Calu3 (cell line): Measurements from ENCODE around the gene SMIM17. TPM values are rescaled to one million over a fixed set of nuclear protein-coding genes. Genes with fewer than 3 reads are reported as not detected.

ENCODE experiments used
- BruUV-seq: library from RNA; stranded (reverse); fragments of 400-500 nt; replicated peaks from 2 replicates; lab custom pipeline; 2021; lab: Mats Ljungman, UMichigan
- CTCF ChIA-PET: fragments of 300-600 bp; sonication (Branson Sonifier 250); formaldehyde crosslinking; loops from one replicate; lab custom pipeline; 2022; ENCODE audit warnings: antibody characterized with exemption; lab: Charles Lee
- DNase-seq: peaks from one replicate; pipeline ENCODE4 v3.0.0; 2022
- H3K27ac Mint-ChIP-seq: one replicate; pipeline ENCODE4 v1.8.0; 2022; ENCODE audit warnings: mixed read lengths; ENCODE audit not compliant: unreplicated experiment
- H3K27me3 Mint-ChIP-seq: one replicate; pipeline ENCODE4 v1.8.0; 2022; ENCODE audit warnings: mixed read lengths; ENCODE audit not compliant: unreplicated experiment
- H3K36me3 Mint-ChIP-seq: one replicate; pipeline ENCODE4 v1.8.0; 2022; ENCODE audit warnings: mild to moderate bottlenecking, moderate library complexity, mixed read lengths; ENCODE audit not compliant: insufficient read depth, unreplicated experiment
- H3K4me1 Mint-ChIP-seq: one replicate; pipeline ENCODE4 v1.8.0; 2022; ENCODE audit warnings: mild to moderate bottlenecking, low read depth, mixed read lengths; ENCODE audit not compliant: unreplicated experiment
- H3K4me3 Mint-ChIP-seq: one replicate; pipeline ENCODE4 v1.8.0; 2022; ENCODE audit warnings: mild to moderate bottlenecking, low read depth, moderate library complexity, mixed read lengths; ENCODE audit not compliant: unreplicated experiment
- H3K9me3 Mint-ChIP-seq: one replicate; pipeline ENCODE4 v1.8.0; 2022; ENCODE audit warnings: low read depth, mixed read lengths; ENCODE audit not compliant: unreplicated experiment
- intact Hi-C: fragments of 100-400 bp; cut with micrococcal nuclease; formaldehyde crosslinking; loops from one replicate; pipeline ENCODE4 v1.10.0; 2022; ENCODE audit not compliant: unreplicated experiment
- total RNA-seq: library from RNA; stranded (reverse); gene quantifications from 2 replicates; pipeline ENCODE4 v1.2.3, GENCODE V29; 2022
- TF ChIP-seq, protein P1 (sequence below): fragments of 200-600 bp; IDR thresholded peaks from one replicate; pipeline ENCODE4 v1.8.0; 2022; ENCODE audit warnings: antibody characterized with exemption; ENCODE audit not compliant: unreplicated experiment

Gene SMIM17
- total RNA-seq, 1 experiment from 2014 or later: not detected

- intact Hi-C loops: no loop called here
- BruUV-seq: no TSS peak
- H3K27me3 Mint-ChIP-seq: no peaks in the 10 kb centered on the region
- no peak overlapping the region for H3K4me3 Mint-ChIP-seq
- no peaks in the 10 kb centered on the region for H3K4me1 Mint-ChIP-seq
- no peak overlapping the region for H3K27ac Mint-ChIP-seq
- no peak for DNase-seq
- H3K36me3 Mint-ChIP-seq: no peaks in the 10 kb centered on the region
- CTCF ChIA-PET: no interaction called here
- TF ChIP-seq, protein P1, sequence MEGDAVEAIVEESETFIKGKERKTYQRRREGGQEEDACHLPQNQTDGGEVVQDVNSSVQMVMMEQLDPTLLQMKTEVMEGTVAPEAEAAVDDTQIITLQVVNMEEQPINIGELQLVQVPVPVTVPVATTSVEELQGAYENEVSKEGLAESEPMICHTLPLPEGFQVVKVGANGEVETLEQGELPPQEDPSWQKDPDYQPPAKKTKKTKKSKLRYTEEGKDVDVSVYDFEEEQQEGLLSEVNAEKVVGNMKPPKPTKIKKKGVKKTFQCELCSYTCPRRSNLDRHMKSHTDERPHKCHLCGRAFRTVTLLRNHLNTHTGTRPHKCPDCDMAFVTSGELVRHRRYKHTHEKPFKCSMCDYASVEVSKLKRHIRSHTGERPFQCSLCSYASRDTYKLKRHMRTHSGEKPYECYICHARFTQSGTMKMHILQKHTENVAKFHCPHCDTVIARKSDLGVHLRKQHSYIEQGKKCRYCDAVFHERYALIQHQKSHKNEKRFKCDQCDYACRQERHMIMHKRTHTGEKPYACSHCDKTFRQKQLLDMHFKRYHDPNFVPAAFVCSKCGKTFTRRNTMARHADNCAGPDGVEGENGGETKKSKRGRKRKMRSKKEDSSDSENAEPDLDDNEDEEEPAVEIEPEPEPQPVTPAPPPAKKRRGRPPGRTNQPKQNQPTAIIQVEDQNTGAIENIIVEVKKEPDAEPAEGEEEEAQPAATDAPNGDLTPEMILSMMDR: no peak
- H3K9me3 Mint-ChIP-seq: peaks cover 9% of the 10 kb centered on the region
Observed at GRCh38 chr19:56661248-56661647, 18.3 kb downstream of the SMIM17 start.

GRCh38 chr19:56663931-56664500, 21.1 kb downstream of the SMIM17 start:
- no peak overlapping the region for H3K27ac Mint-ChIP-seq
- CTCF ChIA-PET: no interaction called here
- intact Hi-C loops: no loop called here
- H3K27me3 Mint-ChIP-seq: no peaks in the 10 kb centered on the region
- H3K36me3 Mint-ChIP-seq: no peaks in the 10 kb centered on the region
- BruUV-seq: no TSS peak
- no peak overlapping the region for H3K4me3 Mint-ChIP-seq
- peaks cover 10% of the 10 kb centered on the region for H3K9me3 Mint-ChIP-seq
- H3K4me1 Mint-ChIP-seq: no peaks in the 10 kb centered on the region
- TF ChIP-seq, protein P1: no peak
- DNase-seq: no peak

DNA sequence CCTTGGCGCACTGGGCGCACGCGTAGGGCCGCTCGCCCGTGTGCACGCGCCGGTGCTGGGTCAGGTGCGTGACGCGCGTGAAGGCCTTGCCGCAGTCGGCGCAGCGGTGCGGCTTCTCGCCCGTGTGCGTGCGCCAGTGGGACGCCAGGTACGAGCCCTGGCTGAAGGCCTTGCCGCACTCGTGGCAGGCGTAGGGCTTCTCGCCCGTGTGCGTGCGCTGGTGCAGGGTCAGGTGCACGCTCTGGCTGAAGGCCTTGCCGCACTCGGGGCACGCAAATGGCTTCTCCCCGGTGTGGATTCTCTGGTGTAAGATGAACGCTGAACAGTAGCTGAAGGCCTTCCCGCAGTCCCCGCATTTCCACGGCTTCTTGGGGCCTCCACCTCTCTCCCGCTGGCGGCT, 21.6 kb downstream of the SMIM17 start:
- H3K4me3 Mint-ChIP-seq: no peak overlapping the region
- no peaks in the 10 kb centered on the region for H3K27me3 Mint-ChIP-seq
- intact Hi-C loops: no loop called here
- no peaks in the 10 kb centered on the region for H3K4me1 Mint-ChIP-seq
- BruUV-seq: no TSS peak
- H3K9me3 Mint-ChIP-seq: peaks cover 9% of the 10 kb centered on the region
- DNase-seq: no peak
- TF ChIP-seq, protein P1: no peak
- H3K36me3 Mint-ChIP-seq: no peaks in the 10 kb centered on the region
- H3K27ac Mint-ChIP-seq: no peak overlapping the region
- CTCF ChIA-PET: interaction anchor here (0.6 kb wide), 1 partner anchor 16 kb away, joined by 7 read pairs; no protein-coding TSS in a partner anchor

DNA sequence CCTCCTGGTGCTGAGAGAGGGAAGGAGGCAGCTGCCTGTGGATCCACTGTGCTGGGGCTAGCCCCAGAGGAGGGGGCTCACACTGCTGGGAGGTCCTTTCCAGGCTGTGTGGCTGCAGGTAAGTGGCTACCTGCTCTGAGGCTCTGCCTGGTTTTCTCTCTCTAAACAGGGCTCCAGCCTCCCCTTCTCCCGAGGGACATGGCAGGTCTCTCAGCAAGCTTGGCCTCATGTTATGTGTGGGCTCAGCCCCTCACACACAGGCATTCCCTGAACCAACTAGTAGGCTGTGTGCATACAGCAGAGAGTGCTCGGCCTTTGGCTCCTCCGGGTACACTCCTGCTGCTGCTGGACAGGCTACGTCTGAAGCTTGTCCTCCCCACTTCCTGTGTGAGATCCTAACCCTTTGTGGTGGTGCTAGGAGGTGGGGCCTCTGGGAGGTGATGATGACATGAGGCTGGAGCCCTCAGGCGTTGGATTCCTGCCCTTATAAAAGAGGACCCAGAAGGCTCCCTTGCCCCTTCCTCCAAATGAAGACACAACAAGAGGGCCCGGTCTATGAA, 24.4 kb downstream of the SMIM17 start:
- no peaks in the 10 kb centered on the region for H3K4me1 Mint-ChIP-seq
- H3K9me3 Mint-ChIP-seq: peaks cover 9% of the 10 kb centered on the region
- no peak overlapping the region for H3K27ac Mint-ChIP-seq
- H3K4me3 Mint-ChIP-seq: no peak overlapping the region
- intact Hi-C loops: no loop called here
- no peaks in the 10 kb centered on the region for H3K36me3 Mint-ChIP-seq
- CTCF ChIA-PET: no interaction called here
- BruUV-seq: no TSS peak
- DNase-seq: no peak
- TF ChIP-seq, protein P1: no peak
- no peaks in the 10 kb centered on the region for H3K27me3 Mint-ChIP-seq
